SHP77 treated with DMSO at 0.1 percent for 48 hours (cell line): ENCODE results near the gene MTCL1.

Experiments
- DNase-seq: peaks from one replicate; lab custom pipeline; 2025; lab: John Stamatoyannopoulos, UW

MTCL1 gene

GRCh38 chr18:8713691-8714090 is 8.3 kb downstream of the MTCL1 start:
- DNase-seq = no peak

- no peak for DNase-seq
Observed at GRCh38 chr18:8715599-8715998, 10.2 kb downstream of the MTCL1 start.

- no peak for DNase-seq
Observed at GRCh38 chr18:8717011-8717770, 11.8 kb downstream of the MTCL1 start.

GRCh38 chr18:8718401-8718913 is 13.1 kb downstream of the MTCL1 start:
- DNase-seq = no peak

GRCh38 chr18:8719192-8719591 is 13.8 kb downstream of the MTCL1 start:
- no peak for DNase-seq

GRCh38 chr18:8720141-8720540 is 14.8 kb downstream of the MTCL1 start:
- DNase-seq = no peak

GRCh38 chr18:8721094-8721669 is 15.8 kb downstream of the MTCL1 start:
- DNase-seq = no peak

GRCh38 chr18:8721716-8722115 is 16.4 kb downstream of the MTCL1 start:
- no peak for DNase-seq

- DNase-seq = no peak
Observed at GRCh38 chr18:8722946-8723820, 17.8 kb downstream of the MTCL1 start.

GRCh38 chr18:8724452-8724851 is 19.1 kb downstream of the MTCL1 start:
- DNase-seq = no peak

- no peak for DNase-seq
Observed at GRCh38 chr18:8726281-8726680, 20.9 kb downstream of the MTCL1 start.

GRCh38 chr18:8726963-8727705 is 21.8 kb downstream of the MTCL1 start:
- DNase-seq = no peak

GRCh38 chr18:8730080-8730827 is 24.9 kb downstream of the MTCL1 start:
- no peak for DNase-seq

GRCh38 chr18:8732442-8733360 is 27.3 kb downstream of the MTCL1 start:
- DNase-seq = no peak

GRCh38 chr18:8734496-8734895 is 29.1 kb downstream of the MTCL1 start:
- DNase-seq = no peak

GRCh38 chr18:8735274-8735673 is 29.9 kb downstream of the MTCL1 start:
- DNase-seq = no peak

- no peak for DNase-seq
Observed at GRCh38 chr18:8741117-8741516, 35.8 kb downstream of the MTCL1 start.

- no peak for DNase-seq
Observed at GRCh38 chr18:8741532-8741931, 36.2 kb downstream of the MTCL1 start.

GRCh38 chr18:8742387-8743361 is 37.3 kb downstream of the MTCL1 start:
- no peak for DNase-seq
